Loucy (cell line): Measurements from ENCODE around the gene ARHGEF10L.

Experiments
- H2AFZ ChIP-seq: fragments of 200-600 bp; sonication (generic); 2 replicates; pipeline ENCODE4 v1.6.0; 2016; ENCODE audit warnings: antibody characterized with exemption, mild to moderate bottlenecking, low read length, moderate library complexity
- H3F3A ChIP-seq: fragments of 200-600 bp; 2 replicates; pipeline ENCODE4 v1.6.0; 2016; ENCODE audit warnings: antibody characterized with exemption, low read depth, mild to moderate bottlenecking
- H3K27me3 ChIP-seq: fragments of 200-600 bp; sonication (generic); 2 replicates; pipeline ENCODE4 v1.6.1; 2014; ENCODE audit warnings: low read length, mild to moderate bottlenecking; ENCODE audit not compliant: insufficient read depth, poor library complexity, severe bottlenecking
- H3K36me3 ChIP-seq: fragments of 200-600 bp; sonication (generic); 2 replicates; pipeline ENCODE4 v1.6.1; 2016; ENCODE audit warnings: low read length; ENCODE audit not compliant: insufficient read depth
- H3K4me1 ChIP-seq: fragments of 200-600 bp; sonication (generic); 2 replicates; pipeline ENCODE4 v1.5.1; 2014; ENCODE audit warnings: low read length, mild to moderate bottlenecking; ENCODE audit not compliant: insufficient read depth, poor library complexity, severe bottlenecking
- H3K4me2 ChIP-seq: fragments of 200-600 bp; sonication (generic); 2 replicates; pipeline ENCODE4 v1.6.0; 2014; ENCODE audit warnings: antibody characterized with exemption, low read length, low read depth, mild to moderate bottlenecking; ENCODE audit not compliant: poor library complexity, severe bottlenecking
- H3K4me3 ChIP-seq: fragments of 200-600 bp; sonication (generic); 2 replicates; pipeline ENCODE4 v1.5.1; 2014; ENCODE audit warnings: low read length, mild to moderate bottlenecking, mixed read lengths; ENCODE audit not compliant: poor library complexity, severe bottlenecking
- H3K79me2 ChIP-seq: fragments of 200-600 bp; sonication (generic); 2 replicates; pipeline ENCODE4 v1.6.1; 2014; ENCODE audit warnings: low read length; ENCODE audit not compliant: insufficient read depth
- H3K9ac ChIP-seq: fragments of 200-600 bp; sonication (generic); 2 replicates; pipeline ENCODE4 v1.6.0; 2014; ENCODE audit warnings: mild to moderate bottlenecking, low read depth, low read length, moderate library complexity; ENCODE audit not compliant: poor library complexity, severe bottlenecking
- H3K9me2 ChIP-seq: fragments of 200-600 bp; sonication (generic); replicated peaks from 2 replicates; pipeline ENCODE4 v1.6.1; 2016; ENCODE audit warnings: low read depth, low read length, mixed read lengths
- H3K9me3 ChIP-seq: fragments of 200-600 bp; sonication (generic); 2 replicates; pipeline ENCODE4 v1.6.1; 2014; ENCODE audit warnings: mild to moderate bottlenecking, antibody characterized with exemption, low read length, low read depth; ENCODE audit not compliant: insufficient read depth
- H4K20me1 ChIP-seq: fragments of 200-600 bp; sonication (generic); 2 replicates; pipeline ENCODE4 v1.6.0; 2014; ENCODE audit warnings: antibody characterized with exemption, low read length, mild to moderate bottlenecking; ENCODE audit not compliant: insufficient read depth, poor library complexity, severe bottlenecking
- CTCF ChIP-seq: fragments of 200-600 bp; sonication (generic); conservative IDR thresholded peaks from 2 replicates; pipeline ENCODE4 v1.5.1; 2014; ENCODE audit warnings: mild to moderate bottlenecking, antibody characterized with exemption, low read length
- EZH2phosphoT487 ChIP-seq: fragments of 200-600 bp; IDR thresholded peaks from 2 replicates; pipeline ENCODE4 v1.6.1; 2018; ENCODE audit warnings: antibody characterized with exemption, mild to moderate bottlenecking, moderate library complexity, borderline replicate concordance

Gene ARHGEF10L

GRCh38 chr1:17661546-17662157 is 122.2 kb downstream of the ARHGEF10L start:
- H3K4me2 ChIP-seq, result no peak overlapping the region
- H3K9ac ChIP-seq, result no peak overlapping the region
- no peaks in the 10 kb centered on the region for H4K20me1 ChIP-seq
- no peaks in the 10 kb centered on the region for H3K4me1 ChIP-seq
- H3K79me2 ChIP-seq, result no peaks in the 10 kb centered on the region
- TF ChIP-seq EZH2phosphoT487 (no peak), CTCF (peak; percentile 95)
- no peak overlapping the region for H2AFZ ChIP-seq
- no peak overlapping the region for H3K4me3 ChIP-seq
- no peaks in the 10 kb centered on the region for H3F3A ChIP-seq
- no peaks in the 10 kb centered on the region for H3K36me3 ChIP-seq
- H3K27me3 ChIP-seq, result no peaks in the 10 kb centered on the region
- H3K9me3 ChIP-seq, result no peaks in the 10 kb centered on the region
- no peaks in the 10 kb centered on the region for H3K9me2 ChIP-seq

- Histone ChIP-seq H3K79me2 (no peaks in the 10 kb centered on the region), H3K4me2 (no peak overlapping the region), H3K4me3 (no peak overlapping the region), H3K27me3 (no peaks in the 10 kb centered on the region), H4K20me1 (no peaks in the 10 kb centered on the region), H3K4me1 (no peaks in the 10 kb centered on the region), H3F3A (no peaks in the 10 kb centered on the region), H3K9me3 (no peaks in the 10 kb centered on the region), H3K9me2 (no peaks in the 10 kb centered on the region), H3K36me3 (no peaks in the 10 kb centered on the region), H2AFZ (no peak overlapping the region), H3K9ac (no peak overlapping the region)
- no peak for TF ChIP-seq EZH2phosphoT487
- TF ChIP-seq CTCF, result no peak
Measured at GRCh38 chr1:17662296-17662695, 122.8 kb downstream of the ARHGEF10L start.

GRCh38 chr1:17662786-17663185 is 123.3 kb downstream of the ARHGEF10L start:
- no peaks in the 10 kb centered on the region for H3K36me3 ChIP-seq
- H2AFZ ChIP-seq, result no peak overlapping the region
- no peaks in the 10 kb centered on the region for H3K27me3 ChIP-seq
- no peak overlapping the region for H3K9ac ChIP-seq
- H3K4me1 ChIP-seq, result no peaks in the 10 kb centered on the region
- H3F3A ChIP-seq, result no peaks in the 10 kb centered on the region
- no peak overlapping the region for H3K4me2 ChIP-seq
- H3K79me2 ChIP-seq, result no peaks in the 10 kb centered on the region
- TF ChIP-seq CTCF (no peak), EZH2phosphoT487 (no peak)
- H3K9me3 ChIP-seq, result no peaks in the 10 kb centered on the region
- H3K4me3 ChIP-seq, result no peak overlapping the region
- H3K9me2 ChIP-seq, result no peaks in the 10 kb centered on the region
- no peaks in the 10 kb centered on the region for H4K20me1 ChIP-seq
